SKM-1 (cell line): ENCODE results near the gene TNFAIP2.

ENCODE experiments used
- DNase-seq: peaks from one replicate; lab custom pipeline; 2025; ENCODE audit not compliant: unreplicated experiment; lab: John Stamatoyannopoulos, UW

Gene TNFAIP2

GRCh38 chr14:103179094-103179493, 55.8 kb downstream of the TNFAIP2 start:
- DNase-seq: no peak

DNA sequence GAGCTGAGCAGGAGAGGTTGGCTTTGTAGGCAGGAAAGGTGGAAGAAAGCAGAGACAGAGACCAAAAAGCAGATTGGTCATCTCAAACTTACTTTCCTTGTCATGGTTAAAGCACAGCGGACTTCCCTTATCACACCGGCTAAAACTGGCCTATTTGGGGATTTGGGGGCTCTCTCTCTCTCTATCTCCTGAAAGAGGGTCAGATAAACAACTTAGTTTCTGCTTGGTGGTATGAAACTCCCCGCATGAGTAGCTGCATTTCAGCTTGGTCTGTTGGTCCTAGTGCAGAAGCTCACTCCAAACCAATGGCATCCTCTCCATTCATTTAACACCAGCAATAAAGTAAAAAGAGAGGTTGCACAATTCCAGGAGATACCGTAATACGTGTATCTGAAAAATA, 57.1 kb downstream of the TNFAIP2 start:
- no peak for DNase-seq

DNA sequence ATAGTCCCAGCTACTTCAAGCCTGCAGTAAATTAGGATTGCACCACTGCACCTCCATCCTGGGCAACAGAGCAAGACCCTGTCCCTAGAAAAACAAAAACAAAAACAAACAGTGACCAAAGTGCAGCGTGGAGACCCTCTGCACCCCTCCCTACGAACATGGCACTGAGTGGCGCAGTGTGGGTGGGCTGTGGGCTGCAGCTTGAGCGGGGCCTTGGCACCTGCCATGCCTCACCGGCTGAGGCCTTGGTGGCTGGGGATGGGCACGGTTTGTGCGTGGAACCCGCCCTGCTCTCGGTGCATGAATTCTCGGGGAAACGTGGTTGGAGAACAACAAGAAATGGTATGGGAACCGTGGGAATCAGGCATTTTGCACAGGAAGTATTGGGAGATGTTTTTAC, 60.8 kb downstream of the TNFAIP2 start:
- no peak for DNase-seq

- peak; percentile 1 for DNase-seq
These were observed 62.1 kb downstream of the TNFAIP2 start for GRCh38 chr14:103185051-103186029.

- DNase-seq: no peak
These were observed 63.1 kb downstream of the TNFAIP2 start for GRCh38 chr14:103186241-103186822.
